GM21825 (cell line): ENCODE data around the gene KCTD5.
"Not testable (repeated sequence)": the region's sequence is repeated elsewhere in the genome, so short reads cannot be mapped to it uniquely, and the experiment has no call there.

Experiments
- ATAC-seq: cut with Tn5 transposase; IDR thresholded peaks from one replicate; pipeline ENCODE4 v1.9.1; 2021; ENCODE audit warnings: mild to moderate bottlenecking, moderate library complexity; ENCODE audit not compliant: unreplicated experiment

The KCTD5 gene

DNA sequence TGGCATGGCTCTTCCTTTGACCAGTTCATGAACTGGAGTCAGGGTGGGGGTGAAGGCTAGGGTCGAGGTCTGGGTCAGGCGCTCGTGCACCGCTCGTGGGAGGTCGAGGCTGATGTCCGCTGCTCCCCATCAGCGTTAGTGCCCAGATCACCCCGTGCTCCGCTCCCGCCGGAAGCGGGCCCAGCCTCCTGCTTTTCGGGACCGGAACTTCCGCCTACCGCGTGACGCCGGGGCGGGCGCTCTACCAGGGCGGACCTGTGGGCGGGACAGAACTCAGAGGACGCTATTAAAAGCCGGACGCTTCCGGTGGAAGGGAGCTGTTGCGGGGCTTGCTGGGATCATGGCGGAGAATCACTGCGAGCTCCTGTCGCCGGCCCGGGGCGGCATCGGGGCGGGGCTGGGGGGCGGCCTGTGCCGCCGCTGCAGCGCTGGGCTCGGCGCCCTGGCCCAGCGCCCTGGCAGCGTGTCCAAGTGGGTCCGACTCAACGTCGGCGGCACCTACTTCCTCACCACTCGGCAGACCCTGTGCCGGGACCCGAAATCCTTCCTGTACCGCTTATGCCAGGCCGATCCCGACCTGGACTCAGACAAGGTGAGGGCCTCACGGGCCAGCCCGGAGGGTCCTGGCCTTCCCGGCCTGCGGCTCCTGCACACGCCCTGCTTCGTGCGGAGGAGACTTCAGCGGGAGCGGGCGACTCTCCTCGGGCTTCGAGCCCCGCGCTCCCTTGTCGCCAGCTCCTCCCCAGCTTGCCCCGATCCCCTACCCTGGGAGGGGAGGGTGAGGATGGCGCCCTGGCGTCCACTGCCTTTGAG is at the start of gene KCTD5:
TSS of gene KCTD5 (plus strand) at position 315 of the 813 bp plus-strand sequence. CDS start at position 341, 26 bp downstream.
- ATAC-seq = peak; percentile 59

DNA sequence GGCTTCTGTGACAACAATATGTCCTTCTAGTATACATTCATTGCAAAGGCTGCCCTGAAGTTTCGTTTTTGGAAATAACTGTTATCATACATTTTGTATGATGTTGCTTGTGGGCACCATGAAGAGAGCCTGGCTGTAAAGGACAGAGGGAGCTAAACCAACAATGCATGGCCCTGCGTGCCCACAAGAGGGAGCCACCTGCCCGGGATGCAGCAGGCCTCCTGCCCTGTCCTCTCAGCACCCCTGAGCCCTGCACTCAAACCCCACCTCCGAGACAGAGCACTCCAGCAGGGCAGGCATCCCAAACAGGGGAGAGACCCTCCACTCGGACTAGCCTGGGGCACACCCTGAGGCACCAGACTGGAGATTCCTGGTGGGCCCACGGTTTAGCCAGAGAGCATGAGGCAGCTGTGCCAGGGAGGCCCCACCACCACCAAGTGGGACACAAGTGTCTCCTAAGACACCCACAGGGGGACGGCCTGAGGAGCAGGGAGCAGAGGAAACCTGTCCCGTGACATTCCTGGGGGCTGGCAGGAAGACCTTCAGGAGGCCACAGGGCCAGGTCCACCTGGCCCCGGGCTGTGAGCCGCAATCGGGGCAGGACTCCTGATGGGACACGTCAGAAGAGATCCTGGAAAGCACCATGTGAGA is 43.1 kb upstream of the KCTD5 start:
- ATAC-seq = not testable (repeated sequence)

- ATAC-seq = not testable (repeated sequence)
Observed at GRCh38 chr16:2639722-2640072, 42.6 kb upstream of the KCTD5 start.

DNA sequence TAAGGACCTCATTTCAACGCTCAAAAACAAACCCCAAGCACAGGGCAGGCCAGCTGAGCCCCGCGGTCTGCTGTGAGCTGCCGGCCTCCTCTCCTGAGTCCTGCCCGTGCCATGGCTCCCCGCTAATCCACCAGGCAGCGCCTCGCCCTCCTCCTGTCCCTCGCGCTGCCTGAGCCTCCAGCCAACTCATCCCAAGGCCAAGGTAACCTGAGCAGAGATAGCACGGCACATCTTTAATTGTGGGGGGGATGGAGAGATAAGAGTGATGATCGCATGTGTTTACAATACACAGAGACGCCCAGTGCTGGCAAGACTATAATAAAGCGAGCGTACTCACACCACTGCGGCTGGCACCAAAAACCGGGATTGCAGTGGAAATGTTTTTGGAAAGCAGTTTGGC is 39.8 kb upstream of the KCTD5 start:
- not testable (repeated sequence) for ATAC-seq

GRCh38 chr16:2644754-2645453 is 37.4 kb upstream of the KCTD5 start:
- ATAC-seq = not testable (repeated sequence)

DNA sequence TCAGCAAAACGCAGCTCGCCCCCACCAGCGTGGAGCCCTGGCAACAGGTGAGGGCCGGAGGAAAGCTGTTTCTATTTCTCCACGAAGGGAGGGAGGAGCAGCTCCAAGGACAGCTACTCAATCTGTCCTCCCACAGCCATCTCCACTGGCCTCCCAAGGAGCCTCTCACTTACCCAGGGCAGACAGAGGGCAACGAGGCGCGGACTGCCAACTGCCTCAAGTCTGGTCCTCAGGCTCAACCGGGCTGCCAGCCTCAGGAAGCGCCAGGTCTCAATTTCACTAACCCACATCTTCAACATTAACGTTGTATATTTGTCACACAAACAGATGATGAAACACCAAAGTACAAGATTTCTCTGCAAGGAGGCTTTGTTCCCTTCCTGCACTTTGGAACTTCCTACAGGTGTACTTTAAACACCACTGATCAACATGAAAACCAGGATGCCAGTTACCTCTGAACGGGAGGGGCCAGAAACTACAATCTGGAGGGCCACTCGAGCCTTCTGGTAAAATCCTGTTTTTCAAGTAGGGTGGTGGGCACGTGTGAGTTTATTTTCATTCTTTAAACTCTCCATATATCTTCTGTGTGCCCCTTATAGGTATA is 31.0 kb upstream of the KCTD5 start:
- ATAC-seq = not testable (repeated sequence)

DNA sequence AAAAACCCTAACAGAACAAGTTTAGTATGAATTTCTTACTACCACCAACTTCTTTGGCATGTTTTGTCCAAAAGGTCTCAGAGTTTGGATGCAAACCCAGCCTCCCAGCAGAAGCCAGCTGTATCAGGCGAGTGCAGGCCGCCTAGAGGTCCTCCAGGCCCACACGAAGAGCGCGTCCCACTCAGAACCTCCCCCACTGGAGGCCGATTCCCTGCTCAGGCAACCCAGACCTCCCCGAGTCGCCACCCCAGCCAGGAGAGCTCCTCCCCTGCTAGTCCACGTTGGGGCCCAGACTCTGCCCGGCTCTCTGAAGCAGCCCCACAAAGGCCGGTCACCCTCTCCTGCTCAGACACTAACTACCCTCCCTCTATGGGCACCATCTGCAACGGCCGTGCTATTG is 28.4 kb upstream of the KCTD5 start:
- not testable (repeated sequence) for ATAC-seq

- ATAC-seq = not testable (repeated sequence)
Observed at GRCh38 chr16:2654949-2655348, 27.4 kb upstream of the KCTD5 start.

GRCh38 chr16:2656985-2657384 is 25.3 kb upstream of the KCTD5 start:
- ATAC-seq = no peak

GRCh38 chr16:2657803-2658202 is 24.5 kb upstream of the KCTD5 start:
- ATAC-seq = not testable (repeated sequence)

- ATAC-seq = not testable (repeated sequence)
Observed at GRCh38 chr16:2659560-2659959, 22.8 kb upstream of the KCTD5 start.

GRCh38 chr16:2660014-2660662 is 22.2 kb upstream of the KCTD5 start:
- ATAC-seq = not testable (repeated sequence)

DNA sequence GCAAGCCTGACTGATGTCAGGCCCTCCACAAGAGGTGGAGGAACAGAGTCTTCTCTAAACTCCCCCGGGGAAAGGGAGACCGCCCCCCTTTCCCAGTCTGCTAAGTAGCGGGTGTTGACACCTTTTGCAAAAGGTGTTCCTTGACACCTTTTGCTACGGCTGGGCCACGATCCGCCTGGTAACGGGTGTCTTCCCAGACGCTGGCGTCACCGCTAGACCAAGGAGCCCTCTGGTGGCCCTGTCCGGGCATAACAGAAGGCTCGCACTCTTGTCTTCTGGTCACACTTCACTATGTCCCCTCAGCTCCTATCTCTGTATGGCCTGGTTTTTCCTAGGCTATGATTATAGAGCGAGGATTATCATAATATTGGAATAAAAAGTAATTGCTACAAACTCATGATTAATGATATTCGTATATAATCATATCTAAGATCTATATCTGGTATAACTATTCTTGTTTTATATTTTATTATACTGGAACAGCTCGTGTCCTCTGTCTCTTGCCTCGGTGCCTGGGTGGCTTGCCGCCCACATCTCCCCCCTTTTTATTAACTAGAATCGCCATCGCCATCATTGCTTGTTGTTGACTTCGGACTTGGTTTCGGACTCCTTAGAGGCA is 21.5 kb upstream of the KCTD5 start:
- ATAC-seq = not testable (repeated sequence)

DNA sequence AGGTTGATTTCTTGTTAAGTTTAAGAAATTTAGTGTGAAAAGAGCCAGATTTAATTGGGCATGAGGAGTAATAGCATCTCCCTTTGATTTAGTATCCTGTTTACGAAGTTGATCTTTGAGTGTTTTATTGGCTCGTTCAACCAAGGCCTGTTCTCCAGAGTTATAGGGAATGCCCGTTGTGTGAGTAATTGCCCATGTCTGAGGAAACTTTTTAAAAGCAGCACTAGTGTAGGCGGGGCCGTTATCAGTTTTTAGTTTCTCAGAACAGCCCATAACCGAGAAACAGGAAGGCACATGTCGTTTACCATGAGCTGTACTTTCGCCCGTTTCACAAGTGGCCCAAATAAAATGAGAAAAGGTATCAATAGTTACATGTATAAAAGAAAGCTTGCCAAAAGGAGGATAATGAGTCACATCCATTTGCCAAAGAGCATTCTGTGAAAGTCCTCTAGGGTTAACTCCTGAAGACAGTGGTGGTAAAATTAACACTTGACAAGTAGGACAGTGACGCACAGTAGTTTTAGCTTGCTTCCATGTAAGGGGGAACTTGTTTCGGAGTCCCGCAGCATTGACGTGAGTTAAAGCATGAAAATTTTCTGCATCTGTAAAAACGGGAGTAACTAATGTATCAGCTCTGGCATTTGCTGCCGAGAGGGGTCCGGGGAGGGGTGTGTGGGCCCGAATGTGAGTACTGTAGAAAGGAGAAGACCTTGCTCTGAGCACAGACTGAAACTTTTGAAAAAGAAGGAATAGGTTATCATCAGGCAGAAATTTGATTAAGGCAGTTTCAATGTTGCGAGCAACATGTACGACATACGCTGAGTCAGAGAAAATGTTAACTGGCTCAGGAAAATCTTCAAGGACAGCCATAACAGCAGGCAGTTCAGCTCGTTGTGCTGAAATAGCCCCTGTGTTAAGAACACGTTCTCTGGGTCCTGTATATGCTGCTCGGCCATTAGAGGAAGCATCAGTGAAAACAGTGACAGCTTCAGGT is 18.5 kb upstream of the KCTD5 start:
- ATAC-seq = no peak

DNA sequence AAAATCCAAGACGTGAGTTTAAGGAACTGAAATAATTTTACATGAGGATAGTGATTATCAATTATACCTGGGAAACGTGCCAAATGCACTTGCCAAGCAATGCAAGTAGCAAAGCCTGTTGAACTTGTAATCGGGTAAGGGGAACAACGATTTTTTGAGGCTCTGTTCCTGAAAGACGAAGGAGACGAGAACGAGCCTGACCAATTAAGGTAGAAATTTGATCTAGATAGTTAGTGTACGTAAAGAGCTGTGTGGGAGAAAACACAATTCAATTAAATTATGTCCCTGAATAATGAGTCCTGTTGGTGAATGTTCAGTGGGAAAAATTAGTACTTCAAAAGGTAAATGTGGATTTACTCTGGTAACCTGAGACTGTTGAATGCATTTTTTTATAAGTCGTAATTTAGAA is 17.7 kb upstream of the KCTD5 start:
- ATAC-seq = no peak

DNA sequence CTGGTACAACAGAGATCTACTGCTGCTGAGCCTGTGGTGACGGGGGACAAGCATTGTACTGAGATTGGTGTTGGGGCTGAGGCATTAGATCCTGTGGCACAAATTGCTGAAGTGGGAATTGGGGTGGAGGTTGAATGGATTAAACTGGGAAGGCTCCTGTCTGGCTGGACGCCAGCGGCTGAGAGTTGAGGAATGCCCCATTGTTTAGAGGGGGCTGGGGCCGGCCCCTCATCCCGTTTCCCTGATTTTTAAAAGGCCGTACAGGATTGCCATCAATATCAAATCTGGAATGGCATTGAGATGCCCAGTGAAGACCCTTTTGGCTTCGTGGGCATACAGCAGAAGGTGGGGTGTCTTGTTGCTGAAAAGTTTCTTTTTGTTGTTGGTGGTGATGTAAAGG is 15.7 kb upstream of the KCTD5 start:
- ATAC-seq = not testable (repeated sequence)

- not testable (repeated sequence) for ATAC-seq
Observed at GRCh38 chr16:2669587-2669986, 12.7 kb upstream of the KCTD5 start.

DNA sequence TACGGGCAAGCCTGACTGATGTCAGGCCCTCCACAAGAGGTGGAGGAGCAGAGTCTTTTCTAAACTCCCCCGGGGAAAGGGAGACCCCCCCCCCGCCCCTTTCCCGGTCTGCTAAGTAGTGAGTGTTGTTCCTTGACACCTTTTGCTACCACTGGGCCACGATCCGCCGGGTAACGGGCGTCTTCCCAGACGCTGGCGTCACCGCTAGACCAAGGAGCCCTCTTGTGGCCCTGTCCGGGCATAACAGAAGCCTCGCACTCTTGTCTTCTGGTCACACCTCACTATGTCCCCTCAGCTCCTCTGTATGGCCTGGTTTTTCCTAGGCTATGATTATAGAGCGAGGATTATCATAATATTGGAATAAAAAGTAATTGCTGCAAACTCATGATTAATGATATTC is 12.3 kb upstream of the KCTD5 start:
- ATAC-seq = not testable (repeated sequence)

DNA sequence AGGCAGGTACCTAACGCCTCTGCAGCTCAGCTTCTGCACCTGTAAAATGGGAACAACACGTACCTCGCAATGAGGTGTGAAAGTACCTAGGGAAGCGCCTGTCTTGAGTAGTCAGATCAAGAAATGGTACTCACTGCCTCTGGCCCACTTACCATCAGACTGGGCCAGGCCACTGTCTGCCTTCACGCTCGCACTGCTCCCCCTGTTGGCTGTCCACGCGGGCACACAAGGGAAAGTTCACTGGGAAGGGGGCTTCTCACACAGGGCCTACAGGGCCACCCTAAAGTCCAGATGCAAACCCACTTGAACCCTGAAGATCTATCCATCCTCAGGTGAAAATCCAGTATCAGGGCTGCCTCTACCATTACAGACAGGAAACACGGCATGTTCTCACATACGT is 11.1 kb upstream of the KCTD5 start:
- not testable (repeated sequence) for ATAC-seq
